VCaP (cell line): ENCODE measurements around the gene SVIP.

ENCODE experiments used
- H3K27ac ChIP-seq: fragments of 450-650 bp; 2 replicates; pipeline ENCODE4 v1.5.1; 2017
- TF ChIP-seq, protein P1 (sequence below): fragments of 450-650 bp; conservative IDR thresholded peaks from 2 replicates; pipeline ENCODE4 v1.5.1; 2017; ENCODE audit warnings: mild to moderate bottlenecking, moderate library complexity

The SVIP gene

GRCh38 chr11:22795914-22796313 is 33.7 kb downstream of the SVIP start:
- TF ChIP-seq, protein P1, sequence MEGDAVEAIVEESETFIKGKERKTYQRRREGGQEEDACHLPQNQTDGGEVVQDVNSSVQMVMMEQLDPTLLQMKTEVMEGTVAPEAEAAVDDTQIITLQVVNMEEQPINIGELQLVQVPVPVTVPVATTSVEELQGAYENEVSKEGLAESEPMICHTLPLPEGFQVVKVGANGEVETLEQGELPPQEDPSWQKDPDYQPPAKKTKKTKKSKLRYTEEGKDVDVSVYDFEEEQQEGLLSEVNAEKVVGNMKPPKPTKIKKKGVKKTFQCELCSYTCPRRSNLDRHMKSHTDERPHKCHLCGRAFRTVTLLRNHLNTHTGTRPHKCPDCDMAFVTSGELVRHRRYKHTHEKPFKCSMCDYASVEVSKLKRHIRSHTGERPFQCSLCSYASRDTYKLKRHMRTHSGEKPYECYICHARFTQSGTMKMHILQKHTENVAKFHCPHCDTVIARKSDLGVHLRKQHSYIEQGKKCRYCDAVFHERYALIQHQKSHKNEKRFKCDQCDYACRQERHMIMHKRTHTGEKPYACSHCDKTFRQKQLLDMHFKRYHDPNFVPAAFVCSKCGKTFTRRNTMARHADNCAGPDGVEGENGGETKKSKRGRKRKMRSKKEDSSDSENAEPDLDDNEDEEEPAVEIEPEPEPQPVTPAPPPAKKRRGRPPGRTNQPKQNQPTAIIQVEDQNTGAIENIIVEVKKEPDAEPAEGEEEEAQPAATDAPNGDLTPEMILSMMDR, result no peak
- no peak overlapping the region for H3K27ac ChIP-seq

DNA sequence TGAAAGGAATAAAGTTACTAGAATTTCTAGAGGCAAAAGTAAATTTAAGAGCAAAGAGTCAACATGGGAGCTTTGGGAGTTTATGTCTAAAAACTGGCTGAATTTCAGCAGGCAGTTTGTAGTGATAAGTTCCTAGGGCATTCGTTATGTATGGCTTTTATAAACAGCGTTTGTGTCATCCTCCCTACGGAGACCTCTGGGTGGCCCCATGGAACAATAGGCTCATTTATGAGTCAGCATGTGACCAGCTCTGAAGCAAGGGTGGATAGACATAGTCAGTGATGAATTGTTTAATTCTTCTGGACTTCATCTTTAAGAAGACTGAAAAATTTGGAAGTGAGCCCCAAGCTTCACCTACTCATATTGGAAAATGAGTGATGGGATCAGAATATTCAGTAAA is 37.1 kb downstream of the SVIP start:
- TF ChIP-seq, protein P1, result no peak
- H3K27ac ChIP-seq, result no peak overlapping the region

- no peak overlapping the region for H3K27ac ChIP-seq
Observed at GRCh38 chr11:22787551-22788162, 41.9 kb downstream of the SVIP start.

GRCh38 chr11:22787055-22787454 is 42.5 kb downstream of the SVIP start:
- TF ChIP-seq, protein P1, result no peak

More at GRCh38 chr11:22787551-22788162, 41.9 kb downstream of the SVIP start:
- TF ChIP-seq, protein P1, result peak; percentile 85

GRCh38 chr11:22786475-22786874 is 43.1 kb downstream of the SVIP start:
- no peak overlapping the region for H3K27ac ChIP-seq
- TF ChIP-seq, protein P1, result no peak

More at GRCh38 chr11:22787055-22787454, 42.5 kb downstream of the SVIP start:
- H3K27ac ChIP-seq, result no peak overlapping the region

- H3K27ac ChIP-seq, result no peak overlapping the region
- TF ChIP-seq, protein P1, result no peak
Observed at GRCh38 chr11:22785251-22785650, 44.4 kb downstream of the SVIP start.

DNA sequence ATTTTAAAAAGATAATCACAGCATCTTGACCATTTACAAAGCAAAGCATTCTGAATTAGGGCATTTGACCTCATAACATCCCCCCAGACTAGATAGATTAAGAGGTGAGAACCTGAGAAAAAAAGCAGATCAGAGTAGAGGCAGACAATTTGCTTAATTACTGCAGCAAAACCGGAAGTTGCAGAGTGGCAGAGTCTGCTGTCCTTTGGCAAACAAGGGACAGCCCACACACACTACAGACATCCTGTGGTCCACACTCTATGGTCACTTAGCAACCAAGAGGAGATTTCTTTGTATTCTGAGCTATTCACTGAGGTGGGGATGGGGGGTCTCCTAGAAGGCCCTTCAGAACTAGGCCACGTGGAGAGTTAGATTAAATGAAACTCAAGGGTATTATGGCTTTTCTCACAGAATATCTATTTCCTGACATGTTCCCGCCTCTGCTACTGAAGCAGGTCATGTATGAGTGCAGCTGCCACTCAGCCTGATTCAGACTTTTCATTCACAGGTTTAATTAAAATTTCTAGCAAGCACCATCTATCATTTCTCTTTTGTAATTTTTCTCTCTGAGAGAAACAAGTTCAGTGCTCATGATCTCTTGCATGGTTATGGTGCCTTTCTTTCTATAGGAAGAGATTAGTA is 48.5 kb downstream of the SVIP start:
- TF ChIP-seq, protein P1, result no peak
- H3K27ac ChIP-seq, result no peak overlapping the region
